Karpas-422 (cell line): ENCODE data around the gene RHBDL3. TPM values are rescaled to one million over a fixed set of nuclear protein-coding genes. Genes with fewer than 3 reads are reported as not detected.

Experiments used
- DNase-seq: peaks from one replicate; pipeline ENCODE4 v3.0.0-alpha.2; 2015
- H2AFZ ChIP-seq: fragments of 200-600 bp; sonication (generic); 2 replicates; pipeline ENCODE4 v1.6.1; 2014; ENCODE audit warnings: antibody characterized with exemption, low read length, mixed read lengths
- H3K27ac ChIP-seq: fragments of 200-600 bp; sonication (generic); 2 replicates; pipeline ENCODE4 v1.5.1; 2014; ENCODE audit warnings: mild to moderate bottlenecking, low read length, moderate library complexity
- H3K27me3 ChIP-seq: fragments of 200-600 bp; sonication (generic); 2 replicates; pipeline ENCODE4 v1.6.1; 2014; ENCODE audit warnings: low read length, mixed read lengths
- H3K36me3 ChIP-seq: fragments of 200-600 bp; sonication (generic); 2 replicates; pipeline ENCODE4 v1.6.1; 2014; ENCODE audit warnings: low read length, mixed read lengths; ENCODE audit not compliant: insufficient read depth
- H3K4me1 ChIP-seq: fragments of 200-600 bp; sonication (generic); 2 replicates; pipeline ENCODE4 v1.6.1; 2014; ENCODE audit warnings: mild to moderate bottlenecking, low read length, mixed read lengths
- H3K4me2 ChIP-seq: fragments of 200-600 bp; sonication (generic); 2 replicates; pipeline ENCODE4 v1.6.1; 2014; ENCODE audit warnings: low read length, low read depth, mild to moderate bottlenecking; ENCODE audit not compliant: poor library complexity, severe bottlenecking
- H3K4me3 ChIP-seq: fragments of 200-600 bp; sonication (generic); 2 replicates; pipeline ENCODE4 v1.5.1; 2014; ENCODE audit warnings: mild to moderate bottlenecking, antibody characterized with exemption, low read length, mixed read lengths
- H3K79me2 ChIP-seq: fragments of 200-600 bp; sonication (generic); 2 replicates; pipeline ENCODE4 v1.6.1; 2014; ENCODE audit warnings: mild to moderate bottlenecking, low read length, mixed read lengths
- H3K9ac ChIP-seq: fragments of 200-600 bp; sonication (generic); 2 replicates; pipeline ENCODE4 v1.6.0; 2014; ENCODE audit warnings: low read length
- H3K9me2 ChIP-seq: fragments of 200-600 bp; sonication (generic), shearing (Covaris generic); replicated peaks from 2 replicates; pipeline ENCODE4 v1.6.0; 2014; ENCODE audit warnings: mild to moderate bottlenecking, low read length, moderate library complexity; ENCODE audit not compliant: insufficient read depth
- H3K9me3 ChIP-seq: fragments of 300-700, 200-600 bp; sonication (generic); 2 replicates; pipeline ENCODE4 v1.6.1; 2014; ENCODE audit warnings: low read length, mixed read lengths
- H4K20me1 ChIP-seq: fragments of 200-600 bp; sonication (generic); 2 replicates; pipeline ENCODE4 v1.6.1; 2014; ENCODE audit warnings: mild to moderate bottlenecking, antibody characterized with exemption, low read length, low read depth; ENCODE audit not compliant: insufficient read depth
- total RNA-seq: library from RNA; depleted of rRNA; stranded (reverse); fragments of >200 nt; shearing (Covaris generic); gene quantifications from 2 replicates; pipeline ENCODE4 v1.2.3, GENCODE V29; 2014; ENCODE audit warnings: low replicate concordance; rRNA removed

Gene RHBDL3, protein sequence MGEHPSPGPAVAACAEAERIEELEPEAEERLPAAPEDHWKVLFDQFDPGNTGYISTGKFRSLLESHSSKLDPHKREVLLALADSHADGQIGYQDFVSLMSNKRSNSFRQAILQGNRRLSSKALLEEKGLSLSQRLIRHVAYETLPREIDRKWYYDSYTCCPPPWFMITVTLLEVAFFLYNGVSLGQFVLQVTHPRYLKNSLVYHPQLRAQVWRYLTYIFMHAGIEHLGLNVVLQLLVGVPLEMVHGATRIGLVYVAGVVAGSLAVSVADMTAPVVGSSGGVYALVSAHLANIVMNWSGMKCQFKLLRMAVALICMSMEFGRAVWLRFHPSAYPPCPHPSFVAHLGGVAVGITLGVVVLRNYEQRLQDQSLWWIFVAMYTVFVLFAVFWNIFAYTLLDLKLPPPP
- total RNA-seq, result not detected in 2 replicates

DNA sequence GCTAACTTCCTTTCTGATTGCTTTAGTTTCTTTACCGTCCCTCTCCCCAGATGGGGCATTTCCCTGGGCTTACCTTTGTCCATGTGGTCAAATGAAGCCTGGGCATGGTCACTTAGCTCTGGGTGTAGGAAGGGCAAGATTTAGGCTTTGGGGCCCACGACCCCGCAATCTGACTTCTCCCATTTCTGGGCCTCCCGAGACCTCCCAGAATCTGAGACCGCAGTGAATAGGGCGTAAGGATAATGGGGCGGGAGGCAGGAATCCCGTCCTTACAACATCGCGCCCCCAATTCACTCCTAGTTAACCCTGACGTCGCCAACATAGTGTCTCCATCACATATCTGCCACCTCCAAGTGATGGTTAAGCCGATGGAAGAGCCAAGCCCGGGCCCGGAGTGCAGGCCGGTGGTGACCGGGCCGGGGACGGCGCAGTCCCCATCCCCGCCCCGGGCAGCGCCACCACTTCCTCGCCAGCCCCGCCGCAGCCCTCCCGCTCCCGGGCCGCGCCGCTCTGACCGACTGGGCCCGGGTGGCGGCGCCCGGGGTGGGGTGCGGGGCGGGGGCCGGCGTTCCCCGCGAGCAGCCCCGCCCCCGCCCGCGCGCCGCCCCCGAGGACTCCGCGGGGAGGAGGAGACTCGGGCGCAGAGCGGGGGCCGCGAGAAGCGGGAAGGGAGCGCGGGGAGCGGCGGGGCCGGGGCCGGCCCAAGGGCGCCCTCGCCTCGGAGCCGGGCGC lies at the start of gene RHBDL3:
RHBDL3 (plus strand) TSS at position 641 of the 732 bp plus-strand sequence. CDS start 358 bp downstream, outside the sequence.
- no peak for DNase-seq
- Histone ChIP-seq H3K79me2 (no peaks in the 10 kb centered on the region), H3K9me2 (no peaks in the 10 kb centered on the region), H3K9me3 (no peaks in the 10 kb centered on the region), H3K4me1 (peaks cover 4% of the 10 kb centered on the region; the same call in 1 of the 2 replicates), H3K27me3 (no peaks in the 10 kb centered on the region), H3K4me3 (no peak within 1 kb of the TSS), H3K27ac (no peak within 1 kb of the TSS), H3K4me2 (no peak within 1 kb of the TSS), H2AFZ (no peak within 1 kb of the TSS), H3K36me3 (no peaks in the 10 kb centered on the region), H3K9ac (no peak within 1 kb of the TSS), H4K20me1 (no peaks in the 10 kb centered on the region)

DNA sequence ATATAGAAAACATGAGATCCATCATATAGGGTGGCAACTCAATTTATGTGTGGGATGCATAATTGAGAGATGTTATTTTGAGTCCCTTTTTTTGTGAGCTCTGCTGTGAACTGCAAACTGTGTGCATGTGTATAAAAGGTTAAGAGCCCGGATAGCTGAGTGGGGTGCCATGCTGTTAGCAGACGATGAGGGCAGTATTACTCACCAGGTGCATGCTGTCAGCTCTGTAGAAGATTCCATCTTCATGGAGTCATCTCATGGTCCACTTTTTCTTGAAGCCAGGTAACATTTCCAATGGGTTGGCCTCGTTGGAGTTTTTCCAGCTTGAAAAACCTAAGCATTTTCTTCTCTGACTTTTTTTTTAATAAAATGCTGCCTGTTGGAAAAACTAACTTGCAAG lies 43.0 kb upstream of the RHBDL3 start:
- Histone ChIP-seq H3K4me2 (no peak overlapping the region), H3K36me3 (no peaks in the 10 kb centered on the region), H3K9me2 (no peaks in the 10 kb centered on the region), H3K9ac (no peak overlapping the region), H3K27me3 (no peaks in the 10 kb centered on the region), H4K20me1 (no peaks in the 10 kb centered on the region), H3K9me3 (no peaks in the 10 kb centered on the region), H3K79me2 (no peaks in the 10 kb centered on the region), H3K4me3 (no peak overlapping the region), H3K27ac (no peak overlapping the region), H3K4me1 (no peaks in the 10 kb centered on the region), H2AFZ (no peak overlapping the region)
- DNase-seq, result no peak

DNA sequence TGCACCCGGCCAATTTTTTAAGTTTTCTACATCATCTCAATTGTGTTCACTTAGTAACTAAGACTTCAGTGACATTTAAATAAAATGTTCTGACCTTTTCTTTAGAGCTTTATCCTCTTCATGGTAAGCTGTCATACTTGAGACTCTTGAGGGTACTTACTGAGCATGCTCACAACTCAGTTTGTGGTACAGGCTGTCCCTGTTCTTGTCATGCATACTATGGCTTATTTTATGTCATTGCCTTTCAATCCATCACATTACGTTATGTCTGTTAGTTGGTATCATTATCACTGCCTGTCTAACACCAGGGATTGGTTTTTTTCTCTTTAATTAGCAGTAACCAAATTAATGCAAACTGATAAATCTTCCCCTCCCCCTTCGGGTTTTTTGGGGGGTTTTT lies 41.9 kb upstream of the RHBDL3 start:
- H3K4me3 ChIP-seq, result no peak overlapping the region
- H4K20me1 ChIP-seq, result no peaks in the 10 kb centered on the region
- H3K27me3 ChIP-seq, result no peaks in the 10 kb centered on the region
- no peak overlapping the region for H2AFZ ChIP-seq
- no peak overlapping the region for H3K27ac ChIP-seq
- H3K4me1 ChIP-seq, result no peaks in the 10 kb centered on the region
- H3K9me3 ChIP-seq, result no peaks in the 10 kb centered on the region
- no peak overlapping the region for H3K4me2 ChIP-seq
- no peak overlapping the region for H3K9ac ChIP-seq
- no peaks in the 10 kb centered on the region for H3K9me2 ChIP-seq
- H3K79me2 ChIP-seq, result no peaks in the 10 kb centered on the region
- DNase-seq, result no peak
- no peaks in the 10 kb centered on the region for H3K36me3 ChIP-seq

DNA sequence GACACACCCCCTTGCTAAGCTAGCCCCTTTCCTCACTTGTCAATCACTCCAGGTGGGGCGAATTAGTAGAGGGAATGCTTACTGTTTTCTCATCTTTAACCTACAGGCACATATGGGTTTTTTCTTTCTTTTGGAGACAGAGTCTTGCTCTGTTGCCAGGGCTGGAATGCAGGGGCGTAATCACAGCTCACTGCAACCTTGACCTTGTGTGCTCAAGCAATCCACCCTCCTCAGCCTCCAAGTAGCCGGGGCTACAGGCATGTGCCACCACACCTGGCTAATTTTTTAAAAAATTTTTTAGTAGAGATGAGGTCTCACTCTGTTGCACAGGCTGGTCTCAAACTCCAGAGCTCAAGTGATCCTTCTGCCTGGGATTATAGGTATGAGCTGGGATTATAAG lies 38.7 kb upstream of the RHBDL3 start:
- no peak for DNase-seq
- Histone ChIP-seq H2AFZ (no peak overlapping the region), H3K4me1 (peaks cover 3% of the 10 kb centered on the region), H3K27ac (no peak overlapping the region), H3K27me3 (no peaks in the 10 kb centered on the region), H3K9ac (no peak overlapping the region), H4K20me1 (no peaks in the 10 kb centered on the region), H3K9me3 (no peaks in the 10 kb centered on the region), H3K36me3 (no peaks in the 10 kb centered on the region), H3K79me2 (no peaks in the 10 kb centered on the region), H3K9me2 (no peaks in the 10 kb centered on the region), H3K4me2 (no peak overlapping the region), H3K4me3 (no peak overlapping the region)

DNA sequence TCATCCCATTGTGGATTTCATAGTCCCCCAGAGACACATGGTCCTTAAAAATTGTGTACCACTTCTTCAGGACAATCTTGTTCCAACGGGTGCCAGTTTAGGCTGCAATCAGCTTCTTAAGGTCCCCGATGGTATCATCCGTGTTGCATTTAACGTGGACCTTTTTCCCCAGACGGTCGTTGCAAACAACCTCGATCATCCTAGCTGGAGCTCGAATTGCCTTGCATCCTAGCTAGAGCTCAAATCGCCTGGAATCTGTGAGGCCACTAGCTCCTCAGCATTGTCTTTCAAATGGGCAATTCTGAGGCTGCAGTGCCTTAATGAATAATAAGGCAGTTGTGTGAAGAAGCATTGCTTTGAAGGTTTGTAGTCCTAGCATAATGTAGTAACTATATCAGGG lies 37.7 kb upstream of the RHBDL3 start:
- H3K4me3 ChIP-seq, result no peak overlapping the region
- no peaks in the 10 kb centered on the region for H3K36me3 ChIP-seq
- H3K4me2 ChIP-seq, result no peak overlapping the region
- H4K20me1 ChIP-seq, result no peaks in the 10 kb centered on the region
- peaks cover 6% of the 10 kb centered on the region for H3K4me1 ChIP-seq
- no peaks in the 10 kb centered on the region for H3K27me3 ChIP-seq
- H2AFZ ChIP-seq, result no peak overlapping the region
- no peaks in the 10 kb centered on the region for H3K9me2 ChIP-seq
- H3K9ac ChIP-seq, result no peak overlapping the region
- H3K79me2 ChIP-seq, result no peaks in the 10 kb centered on the region
- H3K27ac ChIP-seq, result no peak overlapping the region
- H3K9me3 ChIP-seq, result no peaks in the 10 kb centered on the region
- DNase-seq, result no peak

DNA sequence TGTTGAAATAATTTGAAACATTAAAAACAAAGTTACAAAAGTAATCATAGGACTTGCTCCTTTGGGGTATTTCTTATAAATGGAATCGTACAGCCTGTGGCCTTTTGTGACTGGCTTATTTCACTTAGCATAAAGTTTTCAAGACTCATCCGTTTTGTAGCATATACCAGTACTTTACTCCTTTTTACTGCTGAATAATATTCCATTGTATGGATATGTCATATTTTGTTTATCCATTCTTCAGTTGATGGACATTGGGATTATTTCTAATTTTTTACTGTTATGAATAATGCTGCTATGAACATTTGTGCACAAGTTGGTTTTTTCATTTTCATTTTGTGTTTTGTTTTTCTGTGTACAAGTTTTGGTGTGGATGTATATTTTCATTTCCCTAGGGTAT lies 30.0 kb upstream of the RHBDL3 start:
- no peak for DNase-seq

DNA sequence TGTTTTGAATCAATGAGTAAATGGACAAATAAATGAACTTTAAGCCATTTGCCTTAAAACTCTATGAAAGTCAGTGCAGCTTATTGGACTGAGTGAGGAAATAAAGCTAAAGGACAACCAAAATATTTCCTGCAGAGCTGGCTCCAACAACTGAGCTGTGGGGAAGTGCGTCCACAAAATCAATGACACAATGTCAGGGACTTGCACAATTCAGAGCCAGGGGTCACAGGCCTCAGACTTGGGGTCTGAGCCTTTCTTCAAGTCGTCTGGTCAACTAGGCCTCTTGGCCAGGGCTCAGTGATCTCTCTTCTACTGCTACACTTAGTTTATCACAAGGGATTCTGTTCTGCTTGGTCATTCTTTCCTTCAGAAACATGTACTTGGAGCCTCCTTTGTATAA lies 26.2 kb upstream of the RHBDL3 start:
- Histone ChIP-seq H4K20me1 (no peaks in the 10 kb centered on the region), H3K27ac (no peak overlapping the region), H3K27me3 (no peaks in the 10 kb centered on the region), H3K4me2 (no peak overlapping the region), H3K79me2 (no peaks in the 10 kb centered on the region), H3K4me1 (no peaks in the 10 kb centered on the region), H3K9me3 (no peaks in the 10 kb centered on the region), H2AFZ (no peak overlapping the region), H3K36me3 (no peaks in the 10 kb centered on the region), H3K4me3 (no peak overlapping the region), H3K9ac (no peak overlapping the region), H3K9me2 (no peaks in the 10 kb centered on the region)
- DNase-seq, result no peak

More for the DNA sequence above, 30.0 kb upstream of the RHBDL3 start:
- Histone ChIP-seq H3K79me2 (no peaks in the 10 kb centered on the region), H3K9ac (no peak overlapping the region), H3K27me3 (no peaks in the 10 kb centered on the region), H3K4me2 (no peak overlapping the region), H2AFZ (no peak overlapping the region), H3K36me3 (no peaks in the 10 kb centered on the region), H3K27ac (no peak overlapping the region), H4K20me1 (no peaks in the 10 kb centered on the region), H3K9me2 (no peaks in the 10 kb centered on the region), H3K4me3 (no peak overlapping the region), H3K4me1 (peaks cover 6% of the 10 kb centered on the region), H3K9me3 (no peaks in the 10 kb centered on the region)

DNA sequence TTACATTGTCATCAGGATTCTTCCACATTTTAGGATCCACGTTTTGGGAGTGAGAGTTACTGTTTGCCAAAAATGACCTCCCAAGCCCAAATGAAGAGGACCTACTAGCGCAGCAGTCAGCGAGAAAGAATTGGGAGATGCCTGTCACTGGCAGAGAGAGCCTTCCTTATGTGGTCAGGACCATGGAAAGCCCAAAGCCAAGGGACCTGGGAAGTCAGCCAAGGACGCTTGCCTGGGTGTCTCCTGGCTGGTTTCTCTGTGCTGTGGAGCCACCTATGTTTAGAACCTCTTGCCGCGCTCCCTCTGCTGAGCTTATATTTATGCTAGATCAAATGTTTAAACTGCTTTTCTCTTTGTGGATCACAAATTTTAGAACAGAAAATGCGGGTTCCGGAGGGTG lies 24.9 kb upstream of the RHBDL3 start:
- H2AFZ ChIP-seq, result no peak overlapping the region
- H3K27ac ChIP-seq, result no peak overlapping the region
- H3K9ac ChIP-seq, result no peak overlapping the region
- H3K4me2 ChIP-seq, result no peak overlapping the region
- H3K79me2 ChIP-seq, result no peaks in the 10 kb centered on the region
- H3K4me1 ChIP-seq, result no peaks in the 10 kb centered on the region
- H3K9me3 ChIP-seq, result no peaks in the 10 kb centered on the region
- no peaks in the 10 kb centered on the region for H3K27me3 ChIP-seq
- no peaks in the 10 kb centered on the region for H3K9me2 ChIP-seq
- H3K4me3 ChIP-seq, result no peak overlapping the region
- H3K36me3 ChIP-seq, result no peaks in the 10 kb centered on the region
- no peaks in the 10 kb centered on the region for H4K20me1 ChIP-seq
- DNase-seq, result no peak
